Ascending aorta (tissue), 2 donors: ENCODE measurements around the gene MCM9. TPM values are rescaled to one million over a fixed set of nuclear protein-coding genes. Genes with fewer than 3 reads are reported as not detected.

Source experiments
- DNase-seq, 2 donors: peaks; one replicate each; pipeline ENCODE4 v3.0.0-alpha.2; 2019; ENCODE audit warnings: low spot score in 2 of 2
- H3K27ac ChIP-seq, 2 donors: fragments of 200-600 bp; sonication (generic); one replicate each; pipeline ENCODE4 v1.5.1; 2016 to 2017; ENCODE audit warnings: mild to moderate bottlenecking in 1 of 2
- H3K27me3 ChIP-seq: fragments of 200-600 bp; sonication (generic); one replicate; pipeline ENCODE4 v1.5.1; 2017
- H3K36me3 ChIP-seq, 2 donors: fragments of 200-600 bp; sonication (generic); one replicate each; pipeline ENCODE4 v1.5.1; 2016
- H3K4me1 ChIP-seq, 2 donors: fragments of 200-600 bp; sonication (generic); one replicate each; pipeline ENCODE4 v1.5.1; 2016 to 2017; ENCODE audit warnings: mild to moderate bottlenecking in 1 of 2
- H3K4me3 ChIP-seq, 2 donors: fragments of 200-600 bp; sonication (generic); one replicate each; pipeline ENCODE4 v1.5.1; 2016 to 2017; ENCODE audit warnings: mild to moderate bottlenecking in 1 of 2
- H3K9me3 ChIP-seq, 2 donors: fragments of 200-600 bp; sonication (generic); one replicate each; pipeline ENCODE4 v1.5.1; 2016
- intact Hi-C: fragments of 100-400 bp; cut with DNase I; formaldehyde crosslinking; loops from one replicate; pipeline ENCODE4 v1.15.1; 2023
- total RNA-seq: library from RNA; depleted of rRNA; stranded (reverse); fragments of >200 nt; gene quantifications from one replicate; pipeline ENCODE4 v1.1.0, GENCODE V29; 2016
- TF ChIP-seq, protein P1 (sequence below), 3 experiments: fragments of 200-600 bp in 2 of 3; fragments of 450-650 bp in 1 of 3; sonication (generic) in 2 of 3; IDR thresholded peaks; one replicate each; pipeline ENCODE4 v1.5.1; 2016 to 2019; ENCODE audit warnings: antibody characterized with exemption in 3 of 3, mild to moderate bottlenecking in 1 of 3, moderate library complexity in 1 of 3

MCM9 gene
- total RNA-seq, 1 donor from 2014 or later, result 5.5 TPM

DNA sequence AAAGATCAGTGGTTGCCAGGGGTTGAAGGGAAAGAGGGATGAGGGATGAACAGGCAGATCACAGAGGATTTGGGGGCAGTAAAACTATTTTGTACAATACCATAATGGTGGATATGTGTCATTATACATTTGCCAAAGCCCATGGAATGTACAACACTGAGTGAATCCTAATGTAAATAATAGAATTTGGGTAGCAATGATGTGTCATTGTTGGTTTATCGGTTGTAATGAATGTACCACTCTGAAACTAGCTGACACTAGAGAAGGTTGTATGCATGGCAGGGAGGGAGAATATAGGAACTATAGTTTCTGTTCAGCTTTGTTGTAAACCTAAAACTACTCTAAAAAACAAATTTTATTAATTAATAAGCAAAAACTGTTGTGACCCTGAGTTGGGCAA is 58.8 kb downstream of the MCM9 start:
- H3K9me3 ChIP-seq, result no peaks in the 10 kb centered on the region
- H3K36me3 ChIP-seq, result no peaks in the 10 kb centered on the region
- intact Hi-C loops, result no loop called here
- DNase-seq, result no peak
- H3K4me1 ChIP-seq, result no peaks in the 10 kb centered on the region
- no peaks in the 10 kb centered on the region for H3K27me3 ChIP-seq
- no peak overlapping the region for H3K27ac ChIP-seq
- TF ChIP-seq, protein P1, sequence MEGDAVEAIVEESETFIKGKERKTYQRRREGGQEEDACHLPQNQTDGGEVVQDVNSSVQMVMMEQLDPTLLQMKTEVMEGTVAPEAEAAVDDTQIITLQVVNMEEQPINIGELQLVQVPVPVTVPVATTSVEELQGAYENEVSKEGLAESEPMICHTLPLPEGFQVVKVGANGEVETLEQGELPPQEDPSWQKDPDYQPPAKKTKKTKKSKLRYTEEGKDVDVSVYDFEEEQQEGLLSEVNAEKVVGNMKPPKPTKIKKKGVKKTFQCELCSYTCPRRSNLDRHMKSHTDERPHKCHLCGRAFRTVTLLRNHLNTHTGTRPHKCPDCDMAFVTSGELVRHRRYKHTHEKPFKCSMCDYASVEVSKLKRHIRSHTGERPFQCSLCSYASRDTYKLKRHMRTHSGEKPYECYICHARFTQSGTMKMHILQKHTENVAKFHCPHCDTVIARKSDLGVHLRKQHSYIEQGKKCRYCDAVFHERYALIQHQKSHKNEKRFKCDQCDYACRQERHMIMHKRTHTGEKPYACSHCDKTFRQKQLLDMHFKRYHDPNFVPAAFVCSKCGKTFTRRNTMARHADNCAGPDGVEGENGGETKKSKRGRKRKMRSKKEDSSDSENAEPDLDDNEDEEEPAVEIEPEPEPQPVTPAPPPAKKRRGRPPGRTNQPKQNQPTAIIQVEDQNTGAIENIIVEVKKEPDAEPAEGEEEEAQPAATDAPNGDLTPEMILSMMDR (IDR thresholded peaks at IDR 0.05), result no peak
- H3K4me3 ChIP-seq, result no peak overlapping the region

DNA sequence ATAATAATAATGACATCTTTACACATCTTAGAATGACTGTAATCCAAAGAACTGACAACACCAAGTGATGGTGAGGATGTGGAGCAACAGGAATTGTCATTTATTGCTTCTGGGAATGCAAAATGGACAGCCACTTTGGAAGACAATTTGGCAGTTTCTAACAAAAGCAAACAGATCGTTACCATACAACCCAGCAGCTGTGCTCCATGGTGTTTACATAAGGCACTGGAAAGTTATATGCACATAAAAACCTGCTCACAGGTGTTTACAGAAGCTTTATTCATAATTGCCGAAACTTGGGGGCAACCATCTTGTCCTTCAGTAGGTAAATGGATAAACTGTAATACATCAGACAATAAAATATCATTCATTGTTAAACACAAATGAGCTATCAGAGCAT is 59.3 kb downstream of the MCM9 start:
- TF ChIP-seq, protein P1 (IDR thresholded peaks at IDR 0.05), result no peak
- H3K27ac ChIP-seq, result no peak overlapping the region
- no peak for DNase-seq
- intact Hi-C loops, result no loop called here
- no peaks in the 10 kb centered on the region for H3K4me1 ChIP-seq
- no peaks in the 10 kb centered on the region for H3K36me3 ChIP-seq
- H3K27me3 ChIP-seq, result no peaks in the 10 kb centered on the region
- H3K4me3 ChIP-seq, result no peak overlapping the region
- no peaks in the 10 kb centered on the region for H3K9me3 ChIP-seq

DNA sequence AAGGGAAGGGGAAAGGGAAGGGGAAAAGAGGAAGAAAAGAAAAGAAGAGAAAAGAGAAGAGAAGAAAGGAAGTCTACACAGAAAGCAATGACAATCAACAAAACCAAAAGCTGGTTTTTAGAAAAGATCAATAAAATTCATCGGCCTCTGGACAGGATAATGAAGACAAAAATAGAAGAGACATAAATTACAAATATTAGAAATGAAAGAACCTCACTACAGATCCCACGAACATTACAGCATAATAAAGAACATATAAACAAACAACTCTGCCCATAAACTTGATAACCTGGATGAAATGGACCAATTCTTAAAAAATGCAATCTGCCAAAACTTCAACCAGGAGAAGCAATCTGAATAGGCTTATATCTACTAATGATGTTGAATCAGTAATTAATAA is 61.7 kb downstream of the MCM9 start:
- intact Hi-C loops, result no loop called here
- no peaks in the 10 kb centered on the region for H3K4me1 ChIP-seq
- no peak for DNase-seq
- H3K36me3 ChIP-seq, result no peaks in the 10 kb centered on the region
- H3K4me3 ChIP-seq, result no peak overlapping the region
- no peaks in the 10 kb centered on the region for H3K27me3 ChIP-seq
- no peak overlapping the region for H3K27ac ChIP-seq
- TF ChIP-seq, protein P1 (IDR thresholded peaks at IDR 0.05), result no peak
- H3K9me3 ChIP-seq, result no peaks in the 10 kb centered on the region

DNA sequence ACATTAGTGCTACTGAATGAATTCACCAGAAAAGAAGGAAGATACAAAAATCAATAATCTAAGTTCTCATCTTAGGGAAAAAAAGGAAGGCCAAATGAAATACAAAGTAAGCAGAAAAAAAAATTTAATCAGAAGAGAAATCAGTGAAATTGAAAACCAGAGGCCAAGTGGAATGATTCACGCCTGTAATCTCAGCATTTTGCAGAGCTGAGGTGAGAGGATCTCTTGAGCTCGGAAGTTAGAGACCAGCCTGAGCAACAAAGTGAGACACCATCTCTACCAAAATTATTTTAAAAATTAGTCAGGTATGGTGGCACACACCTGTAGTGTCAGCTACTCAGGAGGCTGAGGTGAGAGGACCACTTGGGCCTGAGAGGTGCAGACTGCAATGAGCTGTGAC is 62.2 kb downstream of the MCM9 start:
- Histone ChIP-seq H3K36me3 (no peaks in the 10 kb centered on the region), H3K27me3 (no peaks in the 10 kb centered on the region), H3K4me1 (no peaks in the 10 kb centered on the region), H3K4me3 (no peak overlapping the region), H3K9me3 (no peaks in the 10 kb centered on the region), H3K27ac (no peak overlapping the region)
- TF ChIP-seq, protein P1 (IDR thresholded peaks at IDR 0.05), result no peak
- intact Hi-C loops, result no loop called here
- DNase-seq, result no peak

DNA sequence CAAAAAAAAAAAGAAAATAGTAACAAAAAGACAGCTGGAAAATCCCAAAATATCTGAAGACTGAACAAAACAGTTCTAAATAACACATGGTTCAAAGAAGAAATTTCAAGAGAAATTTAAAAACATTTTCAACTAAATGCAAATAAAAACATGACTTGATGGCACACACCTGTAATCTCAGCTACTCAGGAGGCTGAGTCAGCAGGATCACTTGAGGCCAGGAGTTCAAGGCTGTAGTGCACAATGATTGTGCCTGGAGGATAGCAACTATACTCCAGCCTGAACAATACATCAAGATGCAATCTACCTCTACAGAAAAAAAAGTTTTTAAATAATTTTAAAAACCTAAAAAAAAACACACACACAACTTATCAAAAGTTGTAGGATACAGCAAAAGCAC is 62.6 kb downstream of the MCM9 start:
- no peak overlapping the region for H3K27ac ChIP-seq
- intact Hi-C loops, result no loop called here
- TF ChIP-seq, protein P1 (IDR thresholded peaks at IDR 0.05), result no peak
- no peaks in the 10 kb centered on the region for H3K36me3 ChIP-seq
- H3K9me3 ChIP-seq, result no peaks in the 10 kb centered on the region
- no peak for DNase-seq
- H3K4me3 ChIP-seq, result no peak overlapping the region
- no peaks in the 10 kb centered on the region for H3K4me1 ChIP-seq
- no peaks in the 10 kb centered on the region for H3K27me3 ChIP-seq

DNA sequence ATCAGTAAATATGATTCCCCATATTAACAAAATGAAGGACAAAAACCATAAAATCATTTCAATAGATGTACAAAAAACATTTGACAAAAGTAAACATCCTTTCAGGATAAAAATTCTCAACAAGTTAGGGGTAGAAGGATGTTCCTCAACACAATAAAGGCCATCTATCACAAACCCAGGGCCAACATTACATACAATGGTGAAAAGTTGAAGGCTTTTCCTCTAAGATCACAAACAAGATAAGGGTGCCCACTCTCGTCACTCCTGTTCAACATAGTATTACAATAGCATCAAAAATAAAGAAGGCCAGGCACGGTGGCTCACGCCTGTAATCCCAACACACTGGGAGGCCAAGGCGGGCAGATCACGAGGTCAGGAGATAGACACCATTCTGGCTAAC is 63.6 kb downstream of the MCM9 start:
- intact Hi-C loops, result no loop called here
- no peaks in the 10 kb centered on the region for H3K36me3 ChIP-seq
- no peak overlapping the region for H3K4me3 ChIP-seq
- no peak overlapping the region for H3K27ac ChIP-seq
- no peaks in the 10 kb centered on the region for H3K4me1 ChIP-seq
- H3K9me3 ChIP-seq, result no peaks in the 10 kb centered on the region
- H3K27me3 ChIP-seq, result no peaks in the 10 kb centered on the region
- no peak for DNase-seq
- TF ChIP-seq, protein P1 (IDR thresholded peaks at IDR 0.05), result no peak
